ENCODE results near the gene SULT1C2. TPM values are rescaled to one million over a fixed set of nuclear protein-coding genes. Genes with fewer than 3 reads are reported as not detected.
"Not testable (repeated sequence)": the region's sequence is repeated elsewhere in the genome, so short reads cannot be mapped to it uniquely, and the experiment has no call there.

Gene SULT1C2
- total RNA-seq, 1 experiment from 2014 or later = 1.8 TPM

DNA sequence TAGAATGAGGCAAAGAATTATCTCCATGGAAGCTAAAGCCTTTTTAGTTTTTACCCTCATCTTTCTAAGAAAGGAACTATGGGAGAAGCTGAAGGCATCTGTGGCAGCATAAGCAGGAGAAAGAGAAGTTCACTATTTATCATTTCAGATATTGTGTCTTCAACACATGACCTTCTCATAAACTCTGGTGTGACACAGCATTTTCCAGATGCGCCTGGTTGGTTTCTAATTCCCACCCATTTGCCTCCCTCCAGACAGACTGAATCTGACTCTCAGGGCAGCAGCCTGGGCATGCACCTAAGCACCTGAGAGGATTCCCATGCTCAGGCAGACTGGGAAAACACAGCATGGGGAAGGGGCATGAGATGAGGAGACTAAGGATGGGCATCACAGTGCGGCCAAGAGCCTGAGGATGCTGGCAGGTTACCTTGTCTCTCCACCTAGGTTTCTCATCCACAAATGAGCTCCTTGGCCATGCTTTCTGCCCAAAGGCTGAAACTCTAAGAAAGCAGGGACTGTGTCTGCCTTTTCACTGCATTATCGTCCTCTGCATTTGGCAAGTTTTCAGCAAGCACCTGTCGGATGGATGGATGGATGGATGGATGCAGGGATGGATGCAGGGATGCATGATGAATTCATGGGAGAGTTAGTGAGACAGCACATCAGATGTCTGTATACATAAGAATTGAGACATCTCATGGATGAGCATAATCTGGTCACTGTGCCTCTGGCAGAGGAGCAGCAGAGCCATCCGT, 60.3 kb downstream of the SULT1C2 start:
- no peak for DNase-seq (ENCODE audit: low read depth)

DNA sequence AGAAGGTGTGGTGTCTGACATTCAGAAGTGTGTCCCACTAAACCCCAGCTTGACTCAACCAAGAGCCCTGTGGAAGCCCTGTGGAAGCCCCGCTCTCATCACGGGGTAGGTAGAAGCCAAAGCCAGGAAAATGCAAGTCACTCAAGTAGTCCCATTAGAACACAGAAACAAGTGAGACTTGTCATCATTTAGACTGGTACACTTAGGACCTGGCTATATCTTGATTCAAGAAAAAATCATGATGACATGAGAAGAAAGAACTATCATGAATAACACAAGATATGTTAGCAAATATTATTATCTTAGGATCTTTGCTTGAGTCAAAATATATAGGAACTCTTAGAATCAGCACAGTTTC, 60.9 kb downstream of the SULT1C2 start:
- DNase-seq (ENCODE audit: low read depth) = no peak

- DNase-seq (ENCODE audit: low read depth) = no peak
These were observed 63.2 kb downstream of the SULT1C2 start for GRCh38 chr2:108351889-108352288.

DNA sequence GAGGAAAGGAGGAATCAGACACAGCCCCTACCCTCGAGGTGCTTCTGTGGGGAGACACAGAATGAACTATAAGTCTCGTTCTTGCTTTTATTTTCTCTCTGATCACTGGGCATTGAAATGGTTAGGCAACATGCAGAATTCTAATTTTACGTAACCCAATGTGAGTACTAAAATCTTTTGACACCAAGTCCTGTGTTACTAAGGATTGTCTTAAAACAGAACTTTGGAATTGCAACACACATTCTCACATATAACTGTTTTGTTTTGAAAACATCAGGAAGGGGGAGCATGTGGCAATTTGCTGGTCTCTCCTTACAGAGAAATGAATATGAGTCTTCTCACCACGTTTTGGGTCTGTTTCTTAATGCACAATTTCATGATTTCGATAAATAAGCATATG, 65.4 kb downstream of the SULT1C2 start:
- DNase-seq (ENCODE audit: low read depth) = no peak

DNA sequence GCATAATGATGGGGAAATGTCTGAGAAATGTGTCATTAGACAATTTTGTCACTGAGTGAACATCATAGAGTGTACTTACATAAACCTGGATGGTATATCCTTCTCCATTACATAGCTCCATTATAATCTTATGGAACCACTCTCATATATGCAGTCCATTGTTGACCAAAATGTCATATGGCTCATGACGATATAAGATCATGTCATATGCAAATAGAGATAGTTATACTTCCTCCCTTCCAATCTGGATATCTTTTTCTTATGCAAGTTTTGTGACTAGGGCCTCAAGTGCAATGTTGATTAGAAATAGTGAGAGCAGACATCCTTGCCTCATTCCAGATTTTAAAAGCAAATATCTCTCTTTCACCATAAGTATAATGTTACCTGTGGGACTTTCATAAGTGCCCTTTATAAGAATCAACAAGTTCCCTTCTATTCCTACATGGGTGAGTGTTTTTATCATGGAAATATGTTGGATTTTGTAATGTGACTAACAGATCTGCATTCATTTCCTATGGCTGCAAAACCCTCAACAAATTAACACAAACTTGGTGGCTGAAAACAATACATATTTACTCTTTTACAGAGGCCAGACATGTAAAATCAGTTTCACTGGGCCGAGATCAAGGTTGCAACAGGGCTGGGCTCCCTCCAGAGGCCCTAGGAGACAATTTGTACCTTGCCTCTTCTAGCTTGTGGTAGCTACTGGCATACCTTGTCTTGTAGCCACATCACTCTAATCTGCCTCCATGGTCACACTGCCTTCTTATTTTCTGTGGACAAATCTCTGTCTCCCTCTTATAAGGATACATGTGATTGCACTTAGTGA, 67.4 kb downstream of the SULT1C2 start:
- peak; percentile 69 for DNase-seq (ENCODE audit: low read depth)

- DNase-seq (ENCODE audit: low read depth) = not testable (repeated sequence)
These were observed 70.6 kb downstream of the SULT1C2 start for GRCh38 chr2:108359336-108359735.

Other genes with a start within 250 kb of the SULT1C2 start
- gene SULT1C3, start 48.9 kb upstream of the SULT1C2 start, total RNA-seq (2014; rRNA removed; shearing (Covaris generic)) = not detected in 2 replicates
- gene SULT1C4, start 89.1 kb downstream of the SULT1C2 start, total RNA-seq (2014; rRNA removed; shearing (Covaris generic)) = not detected in 2 replicates
- 8.0 and 10.3 TPM in 2 replicates for gene GCC2, start 160.3 kb downstream of the SULT1C2 start, total RNA-seq (2014; rRNA removed; shearing (Covaris generic))
- gene LIMS1, start 245.6 kb downstream of the SULT1C2 start, total RNA-seq (2014; rRNA removed; shearing (Covaris generic)) = 92.3 and 132 TPM in 2 replicates

Data from HT1080 (cell line).